Neural crest cell (in vitro differentiated cells): Measurements from ENCODE around the gene SENP2. TPM values are rescaled to one million over a fixed set of nuclear protein-coding genes. Genes with fewer than 3 reads are reported as not detected.

ENCODE experiments used
- DNase-seq: peaks from one replicate; pipeline ENCODE4 v3.0.0; 2021; ENCODE audit warnings: low read depth, mixed read lengths, low spot score
- H3K27ac Mint-ChIP-seq: one replicate; pipeline ENCODE4 v1.8.0; 2021; ENCODE audit warnings: mild to moderate bottlenecking, mixed read lengths; ENCODE audit not compliant: unreplicated experiment
- H3K27me3 Mint-ChIP-seq: 2 replicates; pipeline ENCODE4 v1.8.0; 2021; ENCODE audit warnings: low read depth, mild to moderate bottlenecking, mixed read lengths
- H3K36me3 Mint-ChIP-seq: 2 replicates; pipeline ENCODE4 v1.8.0; 2021; ENCODE audit warnings: low read depth, mild to moderate bottlenecking, mixed read lengths
- H3K4me1 Mint-ChIP-seq: 2 replicates; pipeline ENCODE4 v1.8.0; 2021; ENCODE audit warnings: mixed read lengths
- H3K4me3 Mint-ChIP-seq: one replicate; pipeline ENCODE4 v1.8.0; 2021; ENCODE audit warnings: mild to moderate bottlenecking, mixed read lengths
- H3K9me3 Mint-ChIP-seq: 2 replicates; pipeline ENCODE4 v1.8.0; 2021; ENCODE audit warnings: mixed read lengths
- CTCF ChIP-seq: fragments of 200-600 bp; sonication (generic); conservative IDR thresholded peaks from 2 replicates; pipeline ENCODE4 v1.5.0; 2021; ENCODE audit warnings: antibody characterized with exemption, mild to moderate bottlenecking
- total RNA-seq: library from RNA; stranded (reverse); gene quantifications from 2 replicates; pipeline ENCODE4 v1.2.1, GENCODE V29; 2021

SENP2 gene
- total RNA-seq, 1 donor from 2014 or later: 46.7 TPM

- DNase-seq: no peak
- Mint-ChIP-seq H3K4me1 (no peaks in the 10 kb centered on the region), H3K9me3 (no peaks in the 10 kb centered on the region), H3K27me3 (no peaks in the 10 kb centered on the region), H3K27ac (no peak overlapping the region), H3K36me3 (peaks cover 18% of the 10 kb centered on the region), H3K4me3 (no peak overlapping the region)
- no peak for TF ChIP-seq CTCF
Measured at GRCh38 chr3:185654758-185655145, 68.7 kb downstream of the SENP2 start.

- Mint-ChIP-seq H3K4me1 (peaks cover 5% of the 10 kb centered on the region), H3K36me3 (peaks cover 20% of the 10 kb centered on the region), H3K9me3 (no peaks in the 10 kb centered on the region), H3K4me3 (no peak overlapping the region), H3K27ac (no peak overlapping the region), H3K27me3 (no peaks in the 10 kb centered on the region)
- no peak for DNase-seq
- no peak for TF ChIP-seq CTCF
Measured at GRCh38 chr3:185655426-185656320, 69.6 kb downstream of the SENP2 start.

- DNase-seq: no peak
- no peak overlapping the region for H3K27ac Mint-ChIP-seq
- H3K4me3 Mint-ChIP-seq: no peak overlapping the region
- H3K4me1 Mint-ChIP-seq: peaks cover 8% of the 10 kb centered on the region
- H3K9me3 Mint-ChIP-seq: no peaks in the 10 kb centered on the region
- H3K27me3 Mint-ChIP-seq: no peaks in the 10 kb centered on the region
- H3K36me3 Mint-ChIP-seq: peaks cover 19% of the 10 kb centered on the region
- no peak for TF ChIP-seq CTCF
Measured at GRCh38 chr3:185656321-185656840, 70.3 kb downstream of the SENP2 start.

- no peaks in the 10 kb centered on the region for H3K9me3 Mint-ChIP-seq
- H3K27me3 Mint-ChIP-seq: no peaks in the 10 kb centered on the region
- no peak overlapping the region for H3K4me3 Mint-ChIP-seq
- H3K27ac Mint-ChIP-seq: no peak overlapping the region
- DNase-seq: no peak
- no peak for TF ChIP-seq CTCF
- H3K4me1 Mint-ChIP-seq: peaks cover 8% of the 10 kb centered on the region
- peaks cover 18% of the 10 kb centered on the region for H3K36me3 Mint-ChIP-seq
Measured at GRCh38 chr3:185657211-185657610, 71.1 kb downstream of the SENP2 start.

- Mint-ChIP-seq H3K27ac (peak overlapping the region; percentile 62), H3K36me3 (peaks cover 15% of the 10 kb centered on the region), H3K9me3 (no peaks in the 10 kb centered on the region), H3K27me3 (no peaks in the 10 kb centered on the region), H3K4me3 (no peak overlapping the region), H3K4me1 (peaks cover 8% of the 10 kb centered on the region)
- no peak for TF ChIP-seq CTCF
- no peak for DNase-seq
Measured at GRCh38 chr3:185657691-185658503, 71.8 kb downstream of the SENP2 start.
